Epithelial cell of proximal tubule (primary cell): ENCODE measurements around the gene GAR1. TPM values are rescaled to one million over a fixed set of nuclear protein-coding genes. Genes with fewer than 3 reads are reported as not detected.
"Not testable (repeated sequence)": the region's sequence is repeated elsewhere in the genome, so short reads cannot be mapped to it uniquely, and the experiment has no call there.

Experiments
- DNase-seq: peaks from one replicate; pipeline ENCODE4 v3.0.0-alpha.2; 2011; ENCODE audit warnings: low read depth
- H3K4me3 ChIP-seq: 2 replicates; pipeline ENCODE4 v1.5.1; 2011; ENCODE audit warnings: low read depth, mild to moderate bottlenecking, low read length
- CTCF ChIP-seq: conservative IDR thresholded peaks from 2 replicates; pipeline ENCODE4 v1.5.1; 2012; ENCODE audit warnings: low read depth, mild to moderate bottlenecking, low read length
- total RNA-seq: library from RNA; depleted of rRNA; stranded (reverse); fragments of >200 nt; gene quantifications from 2 replicates; pipeline ENCODE4 v1.2.3, GENCODE V29; 2015

Gene GAR1
- total RNA-seq, 1 donor from 2014 or later = 12.7 TPM

GRCh38 chr4:109836985-109837384 is 21.4 kb downstream of the GAR1 start:
- no peak for TF ChIP-seq CTCF
- H3K4me3 ChIP-seq = no peak overlapping the region
- DNase-seq = no peak

DNA sequence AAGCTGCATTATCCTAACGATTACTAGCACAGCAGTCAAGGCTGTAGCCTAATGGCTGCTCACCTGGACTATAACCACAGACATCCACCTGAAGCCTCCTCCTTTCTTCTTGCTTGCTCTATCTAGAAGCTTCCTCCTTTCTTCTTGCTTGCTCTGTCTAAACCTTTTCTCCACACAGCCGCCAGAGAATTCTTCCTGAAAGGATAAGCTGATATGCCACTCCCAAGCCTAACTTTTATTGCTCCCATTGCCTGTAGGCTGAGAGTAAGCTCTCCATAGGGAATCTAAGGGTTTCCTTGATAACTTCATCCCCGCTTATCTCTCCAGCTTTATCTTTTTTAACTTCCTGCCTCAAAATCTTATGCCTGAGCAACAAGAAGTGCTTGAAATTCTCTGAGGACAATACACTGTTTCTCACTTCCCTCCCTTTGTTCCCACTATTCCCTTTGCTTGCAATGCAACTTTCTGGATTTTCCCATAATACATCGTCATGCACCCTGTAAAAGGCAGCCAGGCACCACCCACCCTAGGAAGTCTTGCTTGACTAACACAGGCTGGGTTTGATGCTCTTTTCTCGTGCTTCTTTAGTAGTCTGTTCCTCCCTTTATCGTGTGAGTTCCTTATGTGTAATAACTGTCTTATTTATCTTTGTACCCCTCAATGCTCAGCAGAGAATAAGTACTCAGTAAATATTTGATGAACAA is 31.0 kb downstream of the GAR1 start:
- no peak for TF ChIP-seq CTCF
- DNase-seq = no peak
- no peak overlapping the region for H3K4me3 ChIP-seq

- no peak within 1 kb of the TSS for H3K4me3 ChIP-seq
- no peak for DNase-seq
- TF ChIP-seq CTCF = no peak
Observed at GRCh38 chr4:109847896-109848442, 32.4 kb downstream of the GAR1 start, which contains the start of gene LRIT3. Gene LRIT3, plus strand, starts transcription at chr4:109848107. Its CDS starts 95 bp downstream, at chr4:109848202.

DNA sequence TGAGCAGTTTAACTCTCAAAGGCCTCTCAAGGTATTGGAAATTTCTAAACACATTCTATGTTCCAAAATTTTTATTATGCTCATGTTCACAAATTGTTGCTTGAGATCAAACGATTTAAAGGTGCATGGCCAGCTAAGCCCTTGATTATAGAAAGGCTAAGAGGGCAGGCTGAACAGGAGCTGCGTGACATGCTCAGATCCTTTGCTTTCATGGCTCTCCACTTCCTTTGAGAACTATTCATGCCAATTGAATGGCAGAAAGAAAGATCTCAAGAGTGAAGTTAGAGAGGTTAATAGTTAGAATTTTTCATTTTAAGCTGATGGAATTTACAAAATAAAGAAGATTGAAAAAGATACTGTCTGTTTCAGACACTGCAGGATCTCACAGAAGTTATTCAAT is 32.9 kb downstream of the GAR1 start:
- no peak for TF ChIP-seq CTCF

GRCh38 chr4:109850601-109851000 is 35.0 kb downstream of the GAR1 start:
- no peak for TF ChIP-seq CTCF
- no peak overlapping the region for H3K4me3 ChIP-seq
- DNase-seq = no peak

More for the DNA sequence above, 32.9 kb downstream of the GAR1 start:
- DNase-seq = no peak
- H3K4me3 ChIP-seq = no peak overlapping the region

DNA sequence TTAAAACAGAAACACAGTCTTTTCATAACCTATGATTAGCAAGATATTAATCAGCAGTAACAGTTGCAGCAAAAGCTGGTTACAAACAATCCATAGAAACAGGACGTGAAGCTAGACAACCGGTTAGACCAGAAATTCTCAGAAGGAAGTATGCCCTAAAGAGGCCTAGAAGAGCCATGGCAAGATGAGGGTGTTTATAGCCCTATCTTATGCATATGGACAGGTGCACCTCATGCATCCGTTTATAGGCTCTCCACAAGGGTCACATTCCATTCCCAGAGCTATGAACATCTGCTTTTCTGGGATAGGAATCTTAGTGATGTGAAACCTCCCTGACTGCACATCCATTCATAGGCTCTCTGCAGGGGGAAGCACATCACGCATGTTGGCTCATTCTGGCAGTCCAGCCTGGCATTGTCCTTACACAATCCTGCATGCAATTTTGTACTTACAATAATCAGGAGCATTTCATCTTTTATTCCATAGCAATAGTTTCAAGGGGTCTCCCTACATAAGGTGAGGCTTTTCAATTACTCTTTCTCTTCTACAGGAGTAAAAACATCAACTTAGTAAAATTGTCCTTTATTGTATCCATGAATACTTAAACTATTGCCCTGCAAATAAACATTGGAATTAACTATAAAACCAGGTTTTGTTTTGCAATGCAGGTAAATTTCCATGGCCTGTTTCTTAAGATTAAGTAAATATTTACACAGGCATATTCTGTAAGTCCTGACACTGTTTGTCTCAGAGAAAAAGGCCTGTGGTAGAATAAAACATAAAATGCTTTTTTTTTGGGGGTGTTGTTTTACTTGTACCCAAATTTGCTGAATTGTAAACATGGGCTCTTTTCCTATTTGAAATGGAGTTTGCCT is 44.1 kb downstream of the GAR1 start:
- DNase-seq = not testable (repeated sequence)

DNA sequence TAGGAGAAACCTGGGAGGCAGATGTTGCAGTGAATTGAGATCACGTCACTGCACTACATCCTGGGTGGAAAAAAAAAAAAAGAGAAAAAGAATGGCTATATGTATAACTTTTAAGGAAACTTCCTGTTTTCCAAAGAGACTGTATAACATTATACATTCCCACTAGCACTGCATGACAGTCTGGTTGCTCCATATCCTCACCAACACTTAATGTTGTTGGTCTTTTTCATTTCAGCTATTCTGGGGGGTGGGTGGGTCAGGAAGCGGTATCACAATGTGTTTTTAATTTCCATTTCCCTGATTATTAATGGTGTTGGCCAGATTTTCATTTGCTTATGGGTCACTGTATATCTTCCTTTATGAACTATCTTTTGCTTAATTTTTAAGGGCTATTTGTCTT is 45.7 kb downstream of the GAR1 start:
- no peak for TF ChIP-seq CTCF
- no peak for DNase-seq
- no peak overlapping the region for H3K4me3 ChIP-seq

More for the DNA sequence above, 44.1 kb downstream of the GAR1 start:
- H3K4me3 ChIP-seq = not testable (repeated sequence)
